Tibial nerve (tissue), 3 donors: ENCODE measurements around the gene OTP.

Experiments used
- POLR2A ChIP-seq, 2 donors: fragments of 450-650 bp; IDR thresholded peaks; one replicate each; pipeline ENCODE4 v1.6.1; 2017; ENCODE audit warnings: antibody characterized with exemption in 2 of 2, mild to moderate bottlenecking in 2 of 2, moderate library complexity in 2 of 2
- TF ChIP-seq, protein P1 (sequence below), 5 experiments: fragments of 200-600 bp in 3 of 5; fragments of 450-650 bp in 2 of 5; sonication (generic) in 3 of 5; IDR thresholded peaks; one replicate each; pipeline ENCODE4 v1.5.1; 2016 to 2019; ENCODE audit warnings: antibody characterized with exemption in 5 of 5, mild to moderate bottlenecking in 3 of 5, moderate library complexity in 2 of 5

DNA sequence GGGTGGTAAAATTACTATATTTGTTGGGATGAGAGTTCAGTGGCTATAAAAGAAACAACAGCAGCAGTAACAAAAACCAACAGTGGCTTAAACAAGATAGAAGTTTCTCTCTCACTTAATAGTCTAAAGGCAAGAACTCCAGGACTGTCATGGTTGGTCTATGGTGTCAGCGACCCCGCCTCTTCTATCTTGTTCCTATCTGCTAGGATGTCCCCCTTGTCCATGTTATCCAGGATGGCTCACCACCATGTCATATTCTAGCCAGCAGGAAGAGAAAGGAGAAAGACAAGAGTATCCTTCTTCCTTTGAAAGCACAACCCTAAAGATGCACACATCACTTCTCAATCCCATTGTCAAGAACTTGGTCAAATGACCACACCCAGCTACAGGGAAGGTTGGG is 11.3 kb upstream of the OTP start:
- no peak for TF ChIP-seq POLR2A (IDR thresholded peaks at IDR 0.05)
- TF ChIP-seq, protein P1, sequence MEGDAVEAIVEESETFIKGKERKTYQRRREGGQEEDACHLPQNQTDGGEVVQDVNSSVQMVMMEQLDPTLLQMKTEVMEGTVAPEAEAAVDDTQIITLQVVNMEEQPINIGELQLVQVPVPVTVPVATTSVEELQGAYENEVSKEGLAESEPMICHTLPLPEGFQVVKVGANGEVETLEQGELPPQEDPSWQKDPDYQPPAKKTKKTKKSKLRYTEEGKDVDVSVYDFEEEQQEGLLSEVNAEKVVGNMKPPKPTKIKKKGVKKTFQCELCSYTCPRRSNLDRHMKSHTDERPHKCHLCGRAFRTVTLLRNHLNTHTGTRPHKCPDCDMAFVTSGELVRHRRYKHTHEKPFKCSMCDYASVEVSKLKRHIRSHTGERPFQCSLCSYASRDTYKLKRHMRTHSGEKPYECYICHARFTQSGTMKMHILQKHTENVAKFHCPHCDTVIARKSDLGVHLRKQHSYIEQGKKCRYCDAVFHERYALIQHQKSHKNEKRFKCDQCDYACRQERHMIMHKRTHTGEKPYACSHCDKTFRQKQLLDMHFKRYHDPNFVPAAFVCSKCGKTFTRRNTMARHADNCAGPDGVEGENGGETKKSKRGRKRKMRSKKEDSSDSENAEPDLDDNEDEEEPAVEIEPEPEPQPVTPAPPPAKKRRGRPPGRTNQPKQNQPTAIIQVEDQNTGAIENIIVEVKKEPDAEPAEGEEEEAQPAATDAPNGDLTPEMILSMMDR (IDR thresholded peaks at IDR 0.05): no peak
